Chondrocyte (in vitro differentiated cells): Measurements from ENCODE around the gene C21orf58. TPM values are rescaled to one million over a fixed set of nuclear protein-coding genes. Genes with fewer than 3 reads are reported as not detected.

Experiments
- DNase-seq: peaks from one replicate; pipeline ENCODE4 v3.0.0; 2021; ENCODE audit warnings: mixed read lengths, low spot score
- H3K27ac Mint-ChIP-seq: one replicate; pipeline ENCODE4 v1.8.0; 2021; ENCODE audit warnings: mild to moderate bottlenecking, moderate library complexity, mixed read lengths; ENCODE audit not compliant: unreplicated experiment
- H3K27me3 Mint-ChIP-seq: 2 replicates; pipeline ENCODE4 v1.8.0; 2021; ENCODE audit warnings: low read depth, mixed read lengths
- H3K36me3 Mint-ChIP-seq: 2 replicates; pipeline ENCODE4 v1.8.0; 2021; ENCODE audit warnings: low read depth, mixed read lengths
- H3K4me1 Mint-ChIP-seq: 2 replicates; pipeline ENCODE4 v1.8.0; 2021; ENCODE audit warnings: low read depth, mild to moderate bottlenecking, mixed read lengths
- H3K4me3 Mint-ChIP-seq: one replicate; pipeline ENCODE4 v1.8.0; 2021; ENCODE audit warnings: mild to moderate bottlenecking, moderate library complexity, mixed read lengths; ENCODE audit not compliant: unreplicated experiment
- H3K9me3 Mint-ChIP-seq: 2 replicates; pipeline ENCODE4 v1.8.0; 2021; ENCODE audit warnings: low read depth, mixed read lengths
- CTCF ChIP-seq: fragments of 200-600 bp; sonication (generic); IDR thresholded peaks from 2 replicates; pipeline ENCODE4 v1.5.0; 2021; ENCODE audit warnings: antibody characterized with exemption, mild to moderate bottlenecking, moderate library complexity
- total RNA-seq: library from RNA; stranded (reverse); gene quantifications from 3 replicates; pipeline ENCODE4 v1.2.1, GENCODE V29; 2021

Gene C21orf58
- total RNA-seq, 1 donor from 2014 or later = 5.6 TPM

- Mint-ChIP-seq H3K4me3 (no peak overlapping the region), H3K27ac (no peak overlapping the region), H3K36me3 (peaks cover 23% of the 10 kb centered on the region), H3K27me3 (no peaks in the 10 kb centered on the region), H3K9me3 (no peaks in the 10 kb centered on the region), H3K4me1 (peaks cover 3% of the 10 kb centered on the region)
- DNase-seq = no peak
- no peak for TF ChIP-seq CTCF
Measured at GRCh38 chr21:46344219-46344915, 20.7 kb upstream of the C21orf58 start.

- no peaks in the 10 kb centered on the region for H3K9me3 Mint-ChIP-seq
- DNase-seq = no peak
Measured at GRCh38 chr21:46340998-46341397, 17.3 kb upstream of the C21orf58 start.

GRCh38 chr21:46336603-46337002 lies 12.9 kb upstream of the C21orf58 start:
- no peak for TF ChIP-seq CTCF
- Mint-ChIP-seq H3K27me3 (no peaks in the 10 kb centered on the region), H3K27ac (no peak overlapping the region)

More at GRCh38 chr21:46340998-46341397, 17.3 kb upstream of the C21orf58 start:
- no peak overlapping the region for H3K27ac Mint-ChIP-seq
- no peaks in the 10 kb centered on the region for H3K27me3 Mint-ChIP-seq
- peaks cover 29% of the 10 kb centered on the region for H3K36me3 Mint-ChIP-seq
- TF ChIP-seq CTCF = no peak
- H3K4me3 Mint-ChIP-seq = no peak overlapping the region
- peaks cover 3% of the 10 kb centered on the region for H3K4me1 Mint-ChIP-seq

GRCh38 chr21:46334351-46335140 lies 10.9 kb upstream of the C21orf58 start:
- Mint-ChIP-seq H3K36me3 (peaks cover 23% of the 10 kb centered on the region), H3K4me1 (peaks cover 12% of the 10 kb centered on the region), H3K27ac (no peak overlapping the region), H3K4me3 (no peak overlapping the region), H3K9me3 (no peaks in the 10 kb centered on the region), H3K27me3 (no peaks in the 10 kb centered on the region)
- no peak for TF ChIP-seq CTCF
- no peak for DNase-seq

More at GRCh38 chr21:46336603-46337002, 12.9 kb upstream of the C21orf58 start:
- Mint-ChIP-seq H3K9me3 (no peaks in the 10 kb centered on the region), H3K4me3 (no peak overlapping the region), H3K36me3 (peaks cover 32% of the 10 kb centered on the region), H3K4me1 (peaks cover 15% of the 10 kb centered on the region)
- no peak for DNase-seq

- no peak overlapping the region for H3K27ac Mint-ChIP-seq
- no peaks in the 10 kb centered on the region for H3K9me3 Mint-ChIP-seq
- TF ChIP-seq CTCF = no peak
- H3K27me3 Mint-ChIP-seq = no peaks in the 10 kb centered on the region
- no peak overlapping the region for H3K4me3 Mint-ChIP-seq
- peaks cover 3% of the 10 kb centered on the region for H3K36me3 Mint-ChIP-seq
- no peak for DNase-seq
- peaks cover 26% of the 10 kb centered on the region for H3K4me1 Mint-ChIP-seq
Measured at GRCh38 chr21:46329796-46330195, 6.1 kb upstream of the C21orf58 start.
